Activated T-helper 17 cell treated with anti-CD3 and anti-CD28 coated beads, Interleukin-2, amount 50 U/mL, for 72 hours (primary cell): ENCODE measurements around the gene XXYLT1. TPM values are rescaled to one million over a fixed set of nuclear protein-coding genes. Genes with fewer than 3 reads are reported as not detected.
A peak's percentile ranks its signal among the peaks of the same experiment; 100 is the strongest.

ENCODE experiments used
- ATAC-seq: fragments of 150-1000 bp; cut with Tn5 transposase; replicated peaks from 2 replicates; pipeline ENCODE4 v1.10.0; 2021; ENCODE audit warnings: mild to moderate bottlenecking, moderate library complexity
- H3K27ac Mint-ChIP-seq: one replicate; pipeline ENCODE4 v1.8.0; 2022; ENCODE audit warnings: mixed read lengths
- H3K27me3 Mint-ChIP-seq: one replicate; pipeline ENCODE4 v1.8.0; 2022; ENCODE audit warnings: mixed read lengths
- H3K36me3 Mint-ChIP-seq: one replicate; pipeline ENCODE4 v1.8.0; 2022; ENCODE audit warnings: low read depth, mild to moderate bottlenecking, mixed read lengths
- H3K4me1 Mint-ChIP-seq: one replicate; pipeline ENCODE4 v1.8.0; 2022; ENCODE audit warnings: mixed read lengths
- H3K4me3 Mint-ChIP-seq: one replicate; pipeline ENCODE4 v1.8.0; 2022; ENCODE audit warnings: mild to moderate bottlenecking, mixed read lengths
- H3K9me3 Mint-ChIP-seq: one replicate; pipeline ENCODE4 v1.8.0; 2022; ENCODE audit warnings: mixed read lengths
- total RNA-seq, 2 donors: library from RNA; stranded (reverse); gene quantifications; one replicate each; pipeline ENCODE4 v1.2.3, GENCODE V29; 2022

The XXYLT1 gene
- total RNA-seq, 2 donors from 2014 or later, result 7.0 to 7.4 TPM

GRCh38 chr3:195164573-195165264, 106.2 kb downstream of the XXYLT1 start:
- Mint-ChIP-seq H3K27me3 (no peaks in the 10 kb centered on the region), H3K9me3 (no peaks in the 10 kb centered on the region), H3K27ac (peak overlapping the region; percentile 15), H3K4me1 (peaks cover 3% of the 10 kb centered on the region), H3K4me3 (no peak overlapping the region), H3K36me3 (no peaks in the 10 kb centered on the region)
- peak; percentile 13 for ATAC-seq

GRCh38 chr3:195163719-195164572, 107.0 kb downstream of the XXYLT1 start:
- Mint-ChIP-seq H3K9me3 (no peaks in the 10 kb centered on the region), H3K4me3 (no peak overlapping the region), H3K4me1 (peaks cover 3% of the 10 kb centered on the region), H3K27me3 (no peaks in the 10 kb centered on the region), H3K36me3 (no peaks in the 10 kb centered on the region), H3K27ac (peak overlapping the region; percentile 15)
- no peak for ATAC-seq

GRCh38 chr3:195162816-195163215, 108.1 kb downstream of the XXYLT1 start:
- Mint-ChIP-seq H3K27ac (peak overlapping the region; percentile 32), H3K4me1 (peaks cover 3% of the 10 kb centered on the region), H3K9me3 (no peaks in the 10 kb centered on the region), H3K4me3 (peak overlapping the region; percentile 12), H3K36me3 (no peaks in the 10 kb centered on the region), H3K27me3 (no peaks in the 10 kb centered on the region)
- ATAC-seq, result no peak

DNA sequence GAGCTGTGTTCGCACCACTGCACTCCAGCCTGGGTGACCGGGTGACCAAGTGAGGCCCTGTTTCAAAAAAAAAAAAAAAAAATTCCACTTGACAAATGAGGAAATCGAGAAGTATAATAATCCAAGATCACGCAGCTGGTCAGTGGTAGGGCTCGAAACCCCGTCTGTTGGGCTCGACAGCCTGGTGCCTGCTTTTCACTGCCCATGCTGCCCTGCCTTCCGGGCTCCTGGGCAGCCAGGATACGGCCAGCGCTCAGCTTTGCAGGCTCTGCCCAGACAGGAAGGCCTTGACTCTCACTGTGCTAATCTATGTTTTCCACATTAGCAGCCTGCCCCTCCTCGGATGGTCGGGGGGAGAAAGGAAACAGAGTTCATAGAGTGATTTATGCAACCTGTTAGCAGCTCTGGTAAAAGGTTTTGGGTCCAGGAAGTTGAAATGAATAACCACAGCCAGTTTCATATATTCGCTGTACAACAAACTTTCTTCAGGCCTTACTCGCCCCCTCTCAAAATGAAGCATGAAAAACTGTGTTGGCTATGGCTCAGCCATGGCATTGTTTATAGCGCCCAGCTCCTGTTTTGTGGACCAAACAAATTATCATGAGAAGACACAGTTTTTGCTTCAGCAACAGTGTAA, 108.8 kb downstream of the XXYLT1 start:
- H3K27me3 Mint-ChIP-seq, result no peaks in the 10 kb centered on the region
- peak; percentile 52 for ATAC-seq
- peak overlapping the region; percentile 12 for H3K4me3 Mint-ChIP-seq
- H3K36me3 Mint-ChIP-seq, result no peaks in the 10 kb centered on the region
- peak overlapping the region; percentile 32 for H3K27ac Mint-ChIP-seq
- H3K9me3 Mint-ChIP-seq, result no peaks in the 10 kb centered on the region
- H3K4me1 Mint-ChIP-seq, result peaks cover 3% of the 10 kb centered on the region

GRCh38 chr3:195160908-195161434, 110.0 kb downstream of the XXYLT1 start:
- Mint-ChIP-seq H3K36me3 (peaks cover 3% of the 10 kb centered on the region), H3K27me3 (no peaks in the 10 kb centered on the region), H3K9me3 (no peaks in the 10 kb centered on the region), H3K27ac (no peak overlapping the region), H3K4me1 (peaks cover 3% of the 10 kb centered on the region), H3K4me3 (no peak overlapping the region)
- no peak for ATAC-seq

DNA sequence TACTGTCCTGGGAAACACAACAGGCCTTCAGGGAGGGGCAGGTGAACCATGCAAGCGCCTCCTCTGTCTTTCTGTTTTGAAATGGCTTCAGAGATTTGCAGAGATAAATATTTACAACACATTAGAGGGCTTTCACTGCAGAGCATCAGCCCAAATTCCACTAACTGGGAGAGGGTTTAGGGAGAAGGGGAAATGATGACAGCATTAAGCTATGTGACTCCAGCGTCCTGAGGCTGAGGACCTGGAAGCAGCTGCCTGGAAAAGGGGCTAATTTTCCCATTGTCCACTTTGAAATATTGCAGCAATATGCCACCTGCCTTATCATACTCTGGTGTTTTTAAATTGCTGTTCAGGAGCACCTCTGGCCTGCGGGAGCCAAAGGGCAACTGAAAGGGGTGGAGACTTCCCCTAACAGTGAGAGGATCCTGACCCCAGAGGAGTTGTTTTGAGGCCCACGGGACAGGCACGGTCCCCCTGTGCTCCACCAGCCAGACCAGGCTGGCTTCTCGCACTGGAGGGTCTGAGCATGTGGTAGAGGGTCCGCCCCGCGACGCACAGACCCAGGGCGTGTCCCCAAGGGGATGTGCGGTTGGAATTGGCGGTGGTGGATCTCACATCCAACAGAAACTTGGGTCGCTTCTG, 110.6 kb downstream of the XXYLT1 start:
- no peaks in the 10 kb centered on the region for H3K4me1 Mint-ChIP-seq
- H3K4me3 Mint-ChIP-seq, result no peak overlapping the region
- H3K27ac Mint-ChIP-seq, result no peak overlapping the region
- H3K36me3 Mint-ChIP-seq, result peaks cover 8% of the 10 kb centered on the region
- no peaks in the 10 kb centered on the region for H3K27me3 Mint-ChIP-seq
- no peaks in the 10 kb centered on the region for H3K9me3 Mint-ChIP-seq
- ATAC-seq, result no peak

- peaks cover 8% of the 10 kb centered on the region for H3K36me3 Mint-ChIP-seq
- H3K27ac Mint-ChIP-seq, result no peak overlapping the region
- H3K4me1 Mint-ChIP-seq, result peaks cover 1% of the 10 kb centered on the region
- no peak overlapping the region for H3K4me3 Mint-ChIP-seq
- H3K9me3 Mint-ChIP-seq, result no peaks in the 10 kb centered on the region
- H3K27me3 Mint-ChIP-seq, result no peaks in the 10 kb centered on the region
- ATAC-seq, result no peak
Observed at GRCh38 chr3:195159814-195160165, 111.2 kb downstream of the XXYLT1 start.

GRCh38 chr3:195159117-195159813, 111.7 kb downstream of the XXYLT1 start:
- ATAC-seq, result no peak
- Mint-ChIP-seq H3K4me3 (no peak overlapping the region), H3K27ac (no peak overlapping the region), H3K27me3 (no peaks in the 10 kb centered on the region), H3K9me3 (no peaks in the 10 kb centered on the region), H3K36me3 (peaks cover 8% of the 10 kb centered on the region), H3K4me1 (peaks cover 4% of the 10 kb centered on the region)

DNA sequence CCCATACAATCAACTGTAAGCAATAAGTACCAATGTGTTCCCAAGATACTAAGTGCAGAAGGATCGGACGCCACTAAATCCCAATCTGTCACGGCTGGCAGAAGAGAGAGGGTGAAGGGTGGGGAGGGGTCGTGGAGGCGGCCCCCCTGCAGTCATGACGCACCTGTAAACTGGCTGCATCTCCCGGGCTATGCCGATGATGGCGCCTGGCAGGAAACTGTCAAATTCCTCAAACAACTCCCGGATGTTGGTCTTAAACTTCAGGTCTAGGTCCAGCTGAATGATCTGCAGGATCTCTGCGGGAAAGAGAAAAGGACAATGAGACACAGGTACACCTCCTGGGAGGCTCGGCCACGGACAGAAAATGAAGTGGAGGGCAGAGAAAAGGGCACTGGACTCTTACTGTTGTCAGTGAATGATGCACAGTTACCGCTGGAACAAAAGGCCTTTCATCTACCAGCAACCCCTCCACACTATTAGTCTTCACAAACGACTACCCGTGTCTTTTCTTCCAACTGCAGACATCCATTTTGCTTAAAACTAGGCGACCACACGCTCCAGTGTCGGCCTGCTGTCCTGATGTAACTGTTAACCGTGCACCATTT, 114.6 kb downstream of the XXYLT1 start:
- no peak overlapping the region for H3K27ac Mint-ChIP-seq
- H3K9me3 Mint-ChIP-seq, result no peaks in the 10 kb centered on the region
- no peak for ATAC-seq
- no peaks in the 10 kb centered on the region for H3K27me3 Mint-ChIP-seq
- H3K4me1 Mint-ChIP-seq, result peaks cover 4% of the 10 kb centered on the region
- peaks cover 8% of the 10 kb centered on the region for H3K36me3 Mint-ChIP-seq
- H3K4me3 Mint-ChIP-seq, result no peak overlapping the region

- Mint-ChIP-seq H3K4me1 (peaks cover 6% of the 10 kb centered on the region), H3K27me3 (no peaks in the 10 kb centered on the region), H3K36me3 (peaks cover 8% of the 10 kb centered on the region), H3K9me3 (no peaks in the 10 kb centered on the region), H3K27ac (no peak overlapping the region), H3K4me3 (no peak overlapping the region)
- ATAC-seq, result no peak
Observed at GRCh38 chr3:195155570-195156241, 115.3 kb downstream of the XXYLT1 start.

- ATAC-seq, result peak; percentile 32
- Mint-ChIP-seq H3K4me1 (peaks cover 13% of the 10 kb centered on the region), H3K27ac (peak overlapping the region; percentile 64), H3K4me3 (no peak overlapping the region), H3K9me3 (no peaks in the 10 kb centered on the region), H3K36me3 (peaks cover 8% of the 10 kb centered on the region), H3K27me3 (no peaks in the 10 kb centered on the region)
Observed at GRCh38 chr3:195154793-195155535, 116.0 kb downstream of the XXYLT1 start.

DNA sequence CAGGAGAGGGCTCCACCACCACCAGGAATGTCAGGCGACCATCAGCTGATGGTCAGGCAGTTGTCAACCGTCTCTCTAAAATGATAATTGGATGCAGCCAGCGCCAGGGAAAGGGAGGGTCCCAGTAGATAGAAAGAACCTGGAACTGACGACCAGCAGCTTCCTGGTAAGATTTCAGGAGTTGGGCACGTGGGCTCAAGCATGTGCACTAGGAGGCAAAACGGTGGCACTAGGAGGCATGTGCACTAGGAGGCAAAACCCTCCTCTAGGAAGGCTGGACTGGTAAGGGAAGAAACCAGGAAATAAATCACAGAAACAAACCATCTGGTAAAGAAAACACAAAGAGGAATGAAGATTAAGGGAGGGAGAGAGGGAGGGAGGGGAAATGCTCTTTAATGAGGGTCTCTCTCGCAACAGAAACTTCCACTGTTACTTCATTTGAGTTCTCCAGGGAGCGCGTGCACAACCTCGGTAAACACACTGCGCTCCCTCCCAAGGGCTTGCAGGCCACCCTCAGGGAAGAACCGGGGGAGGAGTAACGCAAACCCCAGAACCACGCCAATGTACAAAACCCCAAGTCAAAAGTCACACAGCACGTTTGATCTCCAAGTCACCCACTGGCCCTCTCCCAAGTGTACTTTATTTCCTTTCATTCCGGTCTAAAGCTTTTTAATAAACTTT, 116.7 kb downstream of the XXYLT1 start:
- ATAC-seq, result no peak
- peak overlapping the region; percentile 64 for H3K27ac Mint-ChIP-seq
- no peak overlapping the region for H3K4me3 Mint-ChIP-seq

More for the DNA sequence above, 116.7 kb downstream of the XXYLT1 start:
- Mint-ChIP-seq H3K27me3 (no peaks in the 10 kb centered on the region), H3K9me3 (no peaks in the 10 kb centered on the region), H3K4me1 (peaks cover 13% of the 10 kb centered on the region), H3K36me3 (peaks cover 8% of the 10 kb centered on the region)
